ENCODE data around the gene KCNJ11.

DNA sequence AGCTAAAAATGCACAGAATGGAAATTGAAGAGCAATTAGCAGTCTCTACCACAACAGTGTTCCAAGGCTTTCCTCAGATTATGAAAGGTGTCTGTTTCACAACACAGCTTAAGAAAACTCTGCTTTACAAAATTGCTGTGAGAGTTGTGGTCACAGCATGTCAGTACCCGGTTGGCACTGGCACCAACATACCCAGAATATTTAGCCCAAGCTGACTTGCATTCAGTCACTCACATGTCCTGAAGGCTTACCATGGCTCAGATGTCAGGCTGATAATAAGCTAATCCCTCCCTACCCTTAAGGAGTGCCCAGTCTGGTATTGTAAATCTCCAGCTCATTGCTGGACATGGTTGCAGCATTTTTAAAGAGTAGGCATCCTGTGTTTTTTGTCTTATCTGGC, 22.0 kb downstream of the KCNJ11 start:
- TF ChIP-seq POLR2AphosphoS5 (IDR thresholded peaks at IDR 0.05; ENCODE audit: low read depth, low read length) (no peak), SIN3A (IDR thresholded peaks at IDR 0.05; ENCODE audit: borderline replicate concordance, insufficient read depth, low read length) (no peak)

All from PFSK-1 (cell line).